ENCODE measurements around the gene NBL1. TPM values are rescaled to one million over a fixed set of nuclear protein-coding genes. Genes with fewer than 3 reads are reported as not detected.

Gene NBL1
- polyA plus RNA-seq, 4 donors: 60.6 to 503 (median 474) TPM

GRCh38 chr1:19696820-19697219, 52.7 kb downstream of the NBL1 start:
- Histone ChIP-seq H3K27me3 (ENCODE audit: control insufficient read depth in 3 of 3, insufficient read depth in 3 of 3, low read length in 3 of 3) (no peaks in the 10 kb centered on the region), H3K4me3 (ENCODE audit: low read depth in 1 of 3, low read length in 3 of 3) (no peak overlapping the region), H3K9me3 (ENCODE audit: control insufficient read depth in 2 of 2, insufficient read depth in 1 of 2, low read depth in 1 of 2, low read length in 1 of 2) (no peaks in the 10 kb centered on the region), H3K4me1 (ENCODE audit: control insufficient read depth in 3 of 3, insufficient read depth in 2 of 3, low read depth in 1 of 3, low read length in 2 of 3) (no peaks in the 10 kb centered on the region), H3K27ac (ENCODE audit: low read depth in 1 of 3, low read length in 2 of 3) (no peak overlapping the region), H3K36me3 (ENCODE audit: control insufficient read depth in 3 of 3, insufficient read depth in 2 of 3, low read depth in 1 of 3, low read length in 3 of 3) (peaks cover 7 to 35% (median 13%) of the 10 kb centered on the region in 3 donors)
- FAIRE-seq: no peak
- DNase-seq: no peak
- 95 to 98% (median 96%) methylated on average over 8 of the region's 8 CpGs for WGBS, 3 donors

GRCh38 chr1:19698181-19698580, 54.1 kb downstream of the NBL1 start:
- no peak for DNase-seq
- no peak overlapping the region for H3K4me3 ChIP-seq (ENCODE audit: low read depth in 1 of 3, low read length in 3 of 3)
- WGBS, 3 donors: 86 to 95% (median 90%) methylated on average over 4 of the region's 4 CpGs
- H3K36me3 ChIP-seq (ENCODE audit: control insufficient read depth in 3 of 3, insufficient read depth in 2 of 3, low read depth in 1 of 3, low read length in 3 of 3): peaks cover 4 to 32% (median 11%) of the 10 kb centered on the region in 3 donors
- no peak overlapping the region for H3K27ac ChIP-seq (ENCODE audit: low read depth in 1 of 3, low read length in 2 of 3)
- FAIRE-seq: no peak
- no peaks in the 10 kb centered on the region for H3K9me3 ChIP-seq (ENCODE audit: control insufficient read depth in 2 of 2, insufficient read depth in 1 of 2, low read depth in 1 of 2, low read length in 1 of 2)
- no peaks in the 10 kb centered on the region for H3K27me3 ChIP-seq (ENCODE audit: control insufficient read depth in 3 of 3, insufficient read depth in 3 of 3, low read length in 3 of 3)
- H3K4me1 ChIP-seq (ENCODE audit: control insufficient read depth in 3 of 3, insufficient read depth in 2 of 3, low read depth in 1 of 3, low read length in 2 of 3): no peaks in the 10 kb centered on the region

- FAIRE-seq (no peak), DNase-seq (no peak)
These were observed 56.1 kb downstream of the NBL1 start for GRCh38 chr1:19700079-19700777.

GRCh38 chr1:19703280-19703679, 59.2 kb downstream of the NBL1 start:
- no peak overlapping the region for H3K4me3 ChIP-seq (ENCODE audit: low read depth in 1 of 3, low read length in 3 of 3)
- H3K4me1 ChIP-seq (ENCODE audit: control insufficient read depth in 3 of 3, insufficient read depth in 2 of 3, low read depth in 1 of 3, low read length in 2 of 3): peaks cover 0 to 6% (median 0%) of the 10 kb centered on the region in 3 donors
- no peak overlapping the region for H3K27ac ChIP-seq (ENCODE audit: low read depth in 1 of 3, low read length in 2 of 3)
- FAIRE-seq (no peak), DNase-seq (no peak)
- WGBS, 3 donors: 94 to 100% (median 94%) methylated on average over 3 of the region's 3 CpGs
- H3K9me3 ChIP-seq (ENCODE audit: control insufficient read depth in 2 of 2, insufficient read depth in 1 of 2, low read depth in 1 of 2, low read length in 1 of 2): no peaks in the 10 kb centered on the region
- H3K27me3 ChIP-seq (ENCODE audit: control insufficient read depth in 3 of 3, insufficient read depth in 3 of 3, low read length in 3 of 3): no peaks in the 10 kb centered on the region
- H3K36me3 ChIP-seq (ENCODE audit: control insufficient read depth in 3 of 3, insufficient read depth in 2 of 3, low read depth in 1 of 3, low read length in 3 of 3): peaks cover 4 to 12% (median 8%) of the 10 kb centered on the region in 3 donors

More at GRCh38 chr1:19700079-19700777, 56.1 kb downstream of the NBL1 start:
- no peak overlapping the region for H3K4me3 ChIP-seq (ENCODE audit: low read depth in 1 of 3, low read length in 3 of 3)
- H3K4me1 ChIP-seq (ENCODE audit: control insufficient read depth in 3 of 3, insufficient read depth in 2 of 3, low read depth in 1 of 3, low read length in 2 of 3): peaks cover 0 to 6% (median 0%) of the 10 kb centered on the region in 3 donors
- peaks cover 2 to 19% (median 8%) of the 10 kb centered on the region in 3 donors for H3K36me3 ChIP-seq (ENCODE audit: control insufficient read depth in 3 of 3, insufficient read depth in 2 of 3, low read depth in 1 of 3, low read length in 3 of 3)
- no peaks in the 10 kb centered on the region for H3K9me3 ChIP-seq (ENCODE audit: control insufficient read depth in 2 of 2, insufficient read depth in 1 of 2, low read depth in 1 of 2, low read length in 1 of 2)
- no peaks in the 10 kb centered on the region for H3K27me3 ChIP-seq (ENCODE audit: control insufficient read depth in 3 of 3, insufficient read depth in 3 of 3, low read length in 3 of 3)
- 93 to 98% (median 94%) methylated on average over 14 of the region's 14 CpGs for WGBS, 3 donors
- no peak overlapping the region for H3K27ac ChIP-seq (ENCODE audit: low read depth in 1 of 3, low read length in 2 of 3)

GRCh38 chr1:19704247-19705113, 60.4 kb downstream of the NBL1 start:
- H3K9me3 ChIP-seq (ENCODE audit: control insufficient read depth in 2 of 2, insufficient read depth in 1 of 2, low read depth in 1 of 2, low read length in 1 of 2): no peaks in the 10 kb centered on the region
- H3K27ac ChIP-seq (ENCODE audit: low read depth in 1 of 3, low read length in 2 of 3): no peak overlapping the region
- 29 to 38% (median 32%) methylated on average over 19 of the region's 19 CpGs for WGBS, 3 donors
- H3K4me3 ChIP-seq (ENCODE audit: low read depth in 1 of 3, low read length in 3 of 3): no peak overlapping the region
- peaks cover 4 to 15% (median 11%) of the 10 kb centered on the region in 3 donors for H3K36me3 ChIP-seq (ENCODE audit: control insufficient read depth in 3 of 3, insufficient read depth in 2 of 3, low read depth in 1 of 3, low read length in 3 of 3)
- DNase-seq (peak; percentile 65 to 79), FAIRE-seq (no peak)
- peaks cover 0 to 6% (median 0%) of the 10 kb centered on the region in 3 donors for H3K4me1 ChIP-seq (ENCODE audit: control insufficient read depth in 3 of 3, insufficient read depth in 2 of 3, low read depth in 1 of 3, low read length in 2 of 3)
- no peaks in the 10 kb centered on the region for H3K27me3 ChIP-seq (ENCODE audit: control insufficient read depth in 3 of 3, insufficient read depth in 3 of 3, low read length in 3 of 3)

- DNase-seq: no peak
- no peaks in the 10 kb centered on the region for H3K27me3 ChIP-seq (ENCODE audit: control insufficient read depth in 3 of 3, insufficient read depth in 3 of 3, low read length in 3 of 3)
- no peak for FAIRE-seq
These were observed 61.4 kb downstream of the NBL1 start for GRCh38 chr1:19705464-19705863.

GRCh38 chr1:19706136-19706535, 62.0 kb downstream of the NBL1 start:
- Histone ChIP-seq H3K9me3 (ENCODE audit: control insufficient read depth in 2 of 2, insufficient read depth in 1 of 2, low read depth in 1 of 2, low read length in 1 of 2) (no peaks in the 10 kb centered on the region), H3K27me3 (ENCODE audit: control insufficient read depth in 3 of 3, insufficient read depth in 3 of 3, low read length in 3 of 3) (no peaks in the 10 kb centered on the region), H3K4me3 (ENCODE audit: low read depth in 1 of 3, low read length in 3 of 3) (no peak overlapping the region), H3K4me1 (ENCODE audit: control insufficient read depth in 3 of 3, insufficient read depth in 2 of 3, low read depth in 1 of 3, low read length in 2 of 3) (peaks cover 0 to 6% (median 0%) of the 10 kb centered on the region in 3 donors), H3K36me3 (ENCODE audit: control insufficient read depth in 3 of 3, insufficient read depth in 2 of 3, low read depth in 1 of 3, low read length in 3 of 3) (peaks cover 4 to 6% (median 5%) of the 10 kb centered on the region in 3 donors), H3K27ac (ENCODE audit: low read depth in 1 of 3, low read length in 2 of 3) (no peak overlapping the region)
- 85 to 93% (median 92%) methylated on average over 4 of the region's 4 CpGs for WGBS, 3 donors
- no peak for FAIRE-seq
- DNase-seq: no peak

More at GRCh38 chr1:19705464-19705863, 61.4 kb downstream of the NBL1 start:
- H3K9me3 ChIP-seq (ENCODE audit: control insufficient read depth in 2 of 2, insufficient read depth in 1 of 2, low read depth in 1 of 2, low read length in 1 of 2): no peaks in the 10 kb centered on the region
- WGBS, 3 donors: 82 to 89% (median 88%) methylated on average over 4 of the region's 4 CpGs
- peaks cover 0 to 6% (median 0%) of the 10 kb centered on the region in 3 donors for H3K4me1 ChIP-seq (ENCODE audit: control insufficient read depth in 3 of 3, insufficient read depth in 2 of 3, low read depth in 1 of 3, low read length in 2 of 3)
- peaks cover 4 to 10% (median 8%) of the 10 kb centered on the region in 3 donors for H3K36me3 ChIP-seq (ENCODE audit: control insufficient read depth in 3 of 3, insufficient read depth in 2 of 3, low read depth in 1 of 3, low read length in 3 of 3)
- no peak overlapping the region for H3K27ac ChIP-seq (ENCODE audit: low read depth in 1 of 3, low read length in 2 of 3)
- H3K4me3 ChIP-seq (ENCODE audit: low read depth in 1 of 3, low read length in 3 of 3): no peak overlapping the region

Data from small intestine (tissue), 7 donors.